HG03378 (cell line): ENCODE data around the gene ZSWIM6.

Experiments
- ATAC-seq: cut with Tn5 transposase; IDR thresholded peaks from one replicate; pipeline ENCODE4 v1.9.1; 2021; ENCODE audit warnings: mild to moderate bottlenecking, moderate library complexity; ENCODE audit not compliant: unreplicated experiment

ZSWIM6 gene

DNA sequence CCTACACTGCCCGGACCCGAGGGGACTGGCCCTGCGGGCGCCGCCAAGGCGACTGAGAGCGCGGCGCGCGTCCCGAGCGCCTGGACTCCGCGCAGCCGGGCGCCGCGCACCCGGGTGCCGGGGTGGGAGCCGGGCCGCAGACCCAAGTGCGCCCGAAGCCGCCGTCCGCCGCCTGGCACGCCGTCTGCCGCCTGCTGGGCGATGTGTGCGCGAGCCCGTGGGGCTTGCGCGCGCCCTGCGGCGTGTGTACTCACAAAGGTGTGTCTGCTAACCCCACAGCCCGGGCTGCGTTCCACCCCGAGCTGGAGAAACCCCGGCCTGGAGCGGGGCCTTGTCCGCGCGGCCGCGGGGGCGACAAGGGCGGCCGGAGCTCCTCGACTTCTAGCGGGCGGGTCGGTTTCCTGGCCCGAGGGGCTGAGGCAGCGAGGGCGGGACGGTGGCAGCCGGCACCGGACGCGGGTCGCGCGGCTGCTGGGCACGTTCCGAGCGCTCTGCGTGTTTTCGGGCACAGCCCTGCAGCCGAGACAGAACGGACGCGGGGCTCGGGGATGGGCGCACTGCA, 1.1 kb upstream of the ZSWIM6 start:
- peak; percentile 25 for ATAC-seq

DNA sequence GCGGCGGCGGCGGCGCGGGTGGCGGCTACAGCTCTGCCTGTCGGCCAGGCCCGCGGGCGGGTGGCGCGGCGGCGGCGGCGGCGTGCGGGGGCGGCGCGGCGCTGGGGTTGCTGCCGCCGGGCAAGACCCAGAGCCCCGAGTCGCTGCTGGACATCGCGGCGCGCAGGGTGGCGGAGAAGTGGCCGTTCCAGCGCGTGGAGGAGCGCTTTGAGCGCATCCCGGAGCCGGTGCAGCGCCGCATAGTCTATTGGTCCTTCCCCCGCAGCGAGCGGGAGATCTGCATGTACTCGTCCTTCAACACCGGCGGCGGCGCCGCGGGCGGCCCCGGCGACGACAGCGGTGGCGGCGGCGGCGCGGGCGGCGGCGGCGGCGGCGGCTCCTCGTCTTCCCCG, 296 bp downstream of the ZSWIM6 start:
- no peak for ATAC-seq

DNA sequence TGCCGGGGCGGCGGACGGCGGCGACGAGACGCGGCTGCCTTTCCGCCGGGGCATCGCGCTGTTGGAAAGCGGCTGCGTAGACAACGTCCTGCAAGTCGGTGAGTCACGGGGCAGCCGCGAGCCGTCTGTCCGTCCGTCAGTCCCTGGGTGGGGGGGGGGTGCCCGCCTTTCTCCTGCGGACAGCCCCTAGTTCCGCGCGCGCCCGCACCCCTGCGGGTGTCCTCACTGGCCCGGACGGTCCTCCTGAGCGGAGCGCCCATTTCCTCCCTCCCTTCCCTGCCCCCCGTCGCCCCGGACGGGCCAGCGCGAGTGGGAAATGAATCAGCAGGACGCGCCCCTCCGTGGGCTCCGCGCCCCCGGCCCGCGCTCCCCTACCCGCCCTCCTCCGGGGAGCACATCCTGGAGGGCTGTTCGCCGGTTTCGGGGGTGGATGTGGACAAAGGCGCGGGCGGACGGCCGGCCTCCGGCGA, 828 bp downstream of the ZSWIM6 start:
- ATAC-seq = no peak

DNA sequence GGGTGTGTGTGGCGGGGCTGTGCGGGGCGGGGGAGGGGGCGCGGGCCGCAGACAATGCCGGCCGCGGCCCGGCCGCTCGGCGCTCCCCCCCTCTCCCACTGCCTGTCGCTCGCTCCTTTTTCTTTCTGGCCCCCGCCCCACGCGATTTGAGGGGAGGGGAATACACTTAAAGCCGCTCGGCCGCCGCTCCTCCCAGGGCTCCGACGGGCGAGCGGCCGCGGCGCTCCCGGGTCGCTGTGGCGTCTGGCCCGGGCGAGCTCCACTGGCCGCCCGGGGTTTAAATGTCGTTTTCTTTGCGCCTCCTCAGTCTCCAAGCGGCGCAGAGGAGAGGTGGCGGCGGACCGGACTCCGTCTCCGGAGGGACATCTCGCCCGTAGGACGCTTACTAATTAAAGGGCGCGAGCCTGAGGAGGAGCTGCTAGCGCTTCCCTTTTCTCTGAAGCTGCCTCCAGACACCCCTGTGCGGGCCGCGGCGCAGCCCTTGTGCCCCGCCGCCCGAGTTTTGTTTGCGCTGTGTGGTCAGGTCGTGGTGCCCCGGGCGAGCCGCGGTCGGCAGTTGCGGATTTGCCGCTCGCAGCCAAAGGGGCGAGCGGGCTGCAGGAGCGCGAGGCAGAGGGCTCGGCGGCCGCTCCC, 1.4 kb downstream of the ZSWIM6 start:
- ATAC-seq = no peak

DNA sequence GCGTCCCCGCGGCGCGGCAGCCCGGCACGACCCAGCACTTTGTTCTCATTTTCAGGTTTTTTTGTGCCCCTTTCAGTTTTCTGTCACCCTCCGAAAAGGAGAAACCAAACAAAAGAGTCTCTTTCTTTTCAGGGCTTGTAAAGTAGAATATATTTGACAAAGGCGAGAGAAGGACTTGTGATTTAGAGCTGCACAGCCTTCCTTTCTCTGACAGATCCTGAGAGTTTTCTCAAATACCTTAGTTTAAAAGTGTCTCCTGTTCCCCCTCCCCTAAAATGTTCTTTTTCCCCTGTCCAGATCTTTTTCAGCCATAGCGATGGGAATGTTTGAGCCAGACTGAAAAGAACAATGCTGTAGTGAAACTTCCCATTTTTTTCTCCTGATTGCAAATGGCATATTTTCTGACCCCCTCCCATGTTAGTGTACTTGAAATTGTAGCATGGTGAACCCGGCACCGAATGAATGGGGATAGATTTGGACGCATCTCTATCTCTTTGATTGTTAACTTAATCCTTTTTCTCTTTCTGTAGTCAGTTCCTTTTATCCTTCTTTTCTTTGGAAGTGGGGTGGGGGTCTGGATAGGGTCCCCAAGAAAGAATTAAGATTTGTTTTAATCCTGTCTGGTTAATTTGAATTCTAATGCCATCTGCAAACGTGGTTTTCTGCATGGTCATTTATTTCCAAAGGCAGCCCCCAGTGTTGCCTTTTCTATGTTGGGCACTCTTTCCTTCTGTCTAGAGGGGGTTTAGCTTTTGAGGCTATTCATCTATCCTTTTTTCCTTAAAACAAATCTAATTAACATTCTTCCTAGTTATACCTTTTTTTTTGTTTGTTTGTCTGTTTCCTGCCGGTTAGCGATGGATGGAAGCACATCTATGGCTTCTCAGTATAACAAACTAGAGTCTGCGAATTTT, 2.2 kb downstream of the ZSWIM6 start:
- no peak for ATAC-seq

DNA sequence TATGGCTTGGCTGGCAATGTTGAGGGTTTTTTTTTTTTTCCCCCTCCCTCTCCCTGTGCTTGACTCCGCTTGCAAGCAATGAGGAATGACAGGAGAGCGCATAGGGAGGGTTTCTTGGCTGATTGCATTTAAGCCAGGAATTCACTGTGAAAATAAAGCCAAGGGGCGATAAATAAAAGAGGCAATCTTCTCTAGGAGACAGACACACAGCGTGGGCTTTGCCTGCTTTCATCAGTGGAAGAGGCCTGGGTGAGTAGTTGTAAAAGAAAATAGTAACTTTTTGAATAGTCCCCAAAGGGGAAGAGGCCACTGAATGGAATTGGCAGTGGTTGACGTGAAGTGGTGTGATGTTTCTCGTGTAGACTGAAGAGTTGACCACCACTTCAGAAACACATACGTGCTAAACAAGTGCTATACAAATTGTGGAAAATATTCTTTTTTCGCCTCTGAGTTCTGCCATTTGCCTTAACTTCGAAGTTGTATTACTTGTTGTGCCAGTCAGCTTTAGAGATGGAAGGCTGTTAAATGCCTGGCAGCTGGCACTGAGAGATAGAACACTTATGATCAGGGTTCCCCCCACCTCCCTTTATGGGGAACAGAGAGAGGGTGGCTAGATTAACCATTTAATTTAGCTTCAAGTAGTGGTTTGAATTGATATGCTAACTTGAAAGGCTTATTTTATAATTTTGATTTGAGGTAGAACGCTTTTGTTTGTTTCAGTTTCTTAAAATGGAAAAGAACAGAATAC, 3.0 kb downstream of the ZSWIM6 start:
- ATAC-seq = no peak

DNA sequence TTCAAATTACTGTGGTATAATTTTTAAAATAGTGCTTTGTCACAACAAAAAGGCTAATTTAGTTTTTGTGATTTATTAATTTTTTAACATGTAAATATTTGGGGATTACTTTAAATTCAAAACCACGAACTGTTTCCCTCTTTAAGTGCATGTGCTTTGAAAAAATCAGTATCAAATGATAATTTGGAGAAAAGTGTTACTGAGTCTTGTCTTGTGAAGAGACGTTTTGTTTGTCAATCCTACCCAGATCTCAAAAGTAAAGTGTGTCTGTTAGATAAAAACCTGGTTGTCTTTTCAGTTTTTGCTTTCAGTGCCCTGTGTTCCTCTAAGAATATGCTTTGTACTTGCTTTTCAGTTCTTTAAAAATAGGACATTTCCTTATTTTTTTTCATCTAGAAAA, 7.7 kb downstream of the ZSWIM6 start:
- ATAC-seq = no peak

DNA sequence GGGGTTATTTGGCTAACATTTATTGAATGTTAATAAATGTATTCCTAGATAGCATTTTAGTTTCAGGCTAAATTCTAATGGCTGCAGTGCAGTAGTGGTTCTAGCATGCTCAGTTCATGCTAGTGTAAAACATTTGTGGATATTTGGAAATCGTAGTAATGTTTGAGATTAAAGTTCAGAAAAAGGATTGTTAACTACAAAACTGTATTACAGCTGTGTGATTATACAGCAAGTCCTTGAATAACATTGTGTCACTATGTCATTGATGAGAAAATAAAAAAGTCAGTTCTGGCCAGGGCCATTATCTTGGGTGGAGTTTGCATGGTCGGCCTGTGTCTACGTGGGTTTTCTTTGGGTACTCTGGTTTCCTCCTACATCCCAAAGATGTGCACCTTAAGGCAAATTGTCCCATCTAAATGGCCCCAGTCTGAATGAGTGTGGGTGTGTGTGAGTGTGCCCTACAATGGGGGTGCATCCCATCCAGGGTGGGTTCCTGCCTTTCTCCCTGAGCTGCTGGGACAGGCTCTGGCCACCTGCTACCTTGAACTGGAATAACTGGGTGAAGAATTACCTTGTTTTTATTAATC, 8.8 kb downstream of the ZSWIM6 start:
- no peak for ATAC-seq

DNA sequence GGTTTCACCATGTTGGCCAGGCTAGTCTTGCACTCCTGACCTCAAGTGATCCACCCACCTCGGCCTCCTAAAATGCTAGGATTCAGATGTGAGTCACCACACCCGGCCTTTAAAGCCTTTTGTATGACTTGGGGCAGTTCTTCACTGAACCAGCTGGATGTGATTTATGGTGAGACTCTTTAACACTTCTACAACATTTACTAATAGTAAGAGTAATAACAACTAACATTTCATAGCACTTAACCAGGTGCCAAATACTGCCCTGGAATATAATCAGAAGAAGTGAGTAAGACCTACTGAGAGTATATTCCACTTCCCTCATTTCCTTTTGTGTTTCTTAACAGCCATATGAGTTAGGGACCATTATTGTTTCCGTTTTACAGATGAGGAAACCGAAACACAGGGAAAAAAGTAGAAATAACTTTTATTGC, 10.0 kb downstream of the ZSWIM6 start:
- ATAC-seq = no peak

DNA sequence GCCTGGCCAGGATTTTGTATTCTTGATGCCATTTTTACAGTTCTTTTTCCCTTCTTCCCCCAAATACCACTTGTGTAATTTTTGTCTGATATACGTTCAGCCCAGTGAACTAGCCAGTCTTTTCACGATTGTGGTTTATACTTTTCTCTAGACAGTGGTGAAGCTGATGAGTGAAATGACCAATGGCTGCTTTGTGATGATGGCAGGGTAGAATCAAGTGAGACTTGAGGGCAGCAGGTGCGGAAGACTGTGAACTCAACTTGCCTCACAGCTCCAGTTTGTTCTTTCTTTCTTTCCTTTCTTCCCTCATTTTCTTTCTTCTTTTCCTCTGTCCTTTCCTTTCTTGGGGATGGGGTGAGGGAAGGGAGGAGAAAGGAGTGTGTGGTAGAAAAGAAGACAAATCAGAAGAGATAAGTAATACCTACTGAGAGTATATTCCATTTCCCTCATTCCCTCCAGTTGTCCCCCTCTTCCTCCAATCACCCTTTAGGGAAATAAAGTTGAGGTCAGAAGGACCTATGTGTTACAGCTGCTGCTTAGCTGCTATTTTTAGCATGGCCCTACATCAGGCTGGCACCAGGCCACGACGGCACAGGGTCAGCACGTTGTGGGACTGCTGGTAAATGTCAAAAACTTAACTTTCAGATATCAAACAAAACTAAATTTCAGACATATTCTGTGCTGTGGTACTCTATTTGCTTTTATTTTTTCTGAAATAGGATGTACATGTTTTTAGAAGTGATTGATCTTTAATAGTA, 12.3 kb downstream of the ZSWIM6 start:
- ATAC-seq = no peak

DNA sequence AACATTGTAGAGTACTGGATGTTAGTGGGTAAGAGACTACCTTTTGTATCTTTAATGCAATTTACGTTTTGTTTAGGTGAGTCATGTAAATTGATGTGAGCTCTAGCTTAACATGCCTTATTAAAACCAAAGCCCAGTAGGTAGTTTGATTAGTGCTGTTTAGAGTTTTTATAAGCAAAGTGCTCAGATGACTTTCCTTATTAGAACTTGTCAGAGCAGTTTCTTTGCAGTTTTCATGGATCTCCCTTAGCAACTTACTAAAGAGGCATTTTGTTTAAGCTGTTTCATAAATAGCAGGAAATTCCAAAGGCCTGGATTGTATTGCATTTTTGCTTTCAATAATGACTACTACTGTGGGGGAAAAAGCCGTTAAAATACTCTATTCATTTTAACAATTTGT, 14.5 kb downstream of the ZSWIM6 start:
- ATAC-seq = no peak

DNA sequence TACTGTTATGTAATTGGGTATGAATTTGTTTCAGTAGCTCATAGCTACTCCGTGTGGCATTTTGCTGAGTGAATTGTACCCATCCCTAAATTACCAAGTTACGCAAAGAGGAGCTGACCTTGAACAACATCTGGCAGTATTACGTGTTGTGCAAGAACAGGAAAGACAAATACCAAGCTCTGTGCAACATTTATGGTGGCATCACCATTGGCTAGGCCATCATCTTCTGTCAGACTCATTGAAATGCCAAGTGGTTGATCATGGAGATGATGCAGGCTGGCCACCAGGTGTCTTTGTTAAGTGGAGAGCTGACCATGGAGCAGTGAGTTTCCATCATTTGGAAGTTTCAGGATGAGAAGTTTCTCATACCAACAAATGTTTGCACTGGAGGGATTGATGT, 15.0 kb downstream of the ZSWIM6 start:
- ATAC-seq = no peak

DNA sequence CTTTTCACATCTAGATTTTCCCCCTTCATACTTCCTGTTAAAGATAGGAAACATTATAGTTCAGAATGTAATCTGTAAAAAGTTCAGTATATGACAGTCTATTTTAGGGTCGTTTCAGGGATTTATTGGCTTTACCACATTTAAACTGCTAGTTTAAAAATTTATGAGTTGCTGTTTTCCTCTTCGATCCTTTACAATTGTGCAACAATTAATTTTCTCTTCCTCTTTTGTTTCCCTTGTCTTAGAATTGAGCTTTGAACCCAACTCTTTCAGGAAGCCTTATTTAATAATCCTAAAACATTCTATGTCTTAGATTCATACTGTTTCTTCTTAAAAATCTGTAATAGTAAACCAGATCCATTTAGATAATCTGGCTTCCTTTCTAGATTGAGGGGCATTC, 16.4 kb downstream of the ZSWIM6 start:
- no peak for ATAC-seq

DNA sequence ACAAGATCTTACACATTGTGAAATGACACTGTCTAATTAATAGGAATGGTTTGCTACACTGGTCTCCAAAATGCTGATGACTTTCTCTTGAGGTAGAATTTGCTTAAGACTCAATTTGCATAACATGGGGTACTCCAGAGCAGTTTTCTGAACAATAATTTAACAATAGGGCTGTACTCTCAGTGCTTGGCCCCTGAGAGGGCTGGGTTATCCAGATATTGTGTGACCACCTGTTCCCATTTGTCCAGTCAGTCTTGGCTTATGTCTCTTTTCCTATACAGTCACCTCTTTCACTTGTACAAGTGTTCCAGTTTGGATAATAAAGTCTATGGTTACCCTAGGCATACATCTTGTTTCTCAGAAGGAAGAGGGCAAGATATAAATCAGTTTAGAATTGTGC, 17.9 kb downstream of the ZSWIM6 start:
- no peak for ATAC-seq

DNA sequence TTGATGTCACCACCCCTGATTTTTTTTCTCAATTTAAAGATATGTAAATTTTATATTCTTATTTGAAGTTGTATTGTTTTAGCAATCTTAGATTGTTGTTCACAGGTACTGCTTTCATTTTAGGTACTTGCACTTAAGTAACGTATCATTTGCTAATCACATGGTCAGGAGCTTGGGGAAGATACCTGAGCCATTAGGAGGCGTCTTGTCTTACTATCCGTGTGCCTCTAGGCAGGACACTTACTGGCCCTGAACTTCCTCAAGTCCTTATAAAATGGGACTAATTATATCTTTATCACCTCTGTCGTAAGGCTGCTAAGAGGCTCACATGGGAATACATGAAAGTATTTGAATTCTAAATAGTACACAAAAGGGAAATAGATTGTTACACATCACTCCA, 18.5 kb downstream of the ZSWIM6 start:
- ATAC-seq = no peak

DNA sequence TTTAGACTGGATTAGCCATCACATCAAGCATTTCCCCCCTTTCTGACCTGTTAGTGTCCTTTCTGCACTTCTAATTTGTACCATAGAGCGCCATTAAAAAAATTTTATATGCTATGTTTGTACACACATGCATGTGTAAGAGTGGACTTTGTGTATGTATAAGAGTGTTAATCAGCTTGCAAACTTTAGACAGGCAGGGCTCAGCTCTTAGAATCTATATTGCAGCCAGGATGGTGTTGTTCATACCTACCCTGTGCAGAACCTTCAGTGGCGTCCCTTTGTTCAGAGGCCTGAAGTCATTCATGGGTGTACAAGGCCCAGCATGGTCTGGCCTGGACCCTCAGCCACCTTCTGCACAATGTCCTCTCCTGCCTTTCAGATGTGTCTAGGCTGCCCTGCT, 19.7 kb downstream of the ZSWIM6 start:
- ATAC-seq = no peak

DNA sequence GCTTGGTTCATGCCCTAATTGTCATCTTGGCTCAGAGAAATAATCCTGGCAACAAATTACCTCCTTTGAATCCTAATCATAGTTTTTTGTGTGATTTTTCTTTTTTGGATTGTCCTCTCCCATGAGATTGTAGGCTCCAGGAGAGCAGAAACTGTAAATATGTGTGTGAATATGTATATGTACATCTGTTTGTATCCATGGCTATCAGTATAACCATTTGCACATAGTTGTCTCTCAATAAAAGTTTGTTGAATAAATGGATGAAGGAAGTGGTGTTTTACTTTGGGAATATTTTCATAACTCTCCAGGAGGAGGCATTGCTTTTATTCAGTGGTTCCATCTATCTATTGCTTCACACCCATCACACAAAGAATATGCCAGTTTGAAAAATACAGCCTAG, 20.1 kb downstream of the ZSWIM6 start:
- no peak for ATAC-seq

DNA sequence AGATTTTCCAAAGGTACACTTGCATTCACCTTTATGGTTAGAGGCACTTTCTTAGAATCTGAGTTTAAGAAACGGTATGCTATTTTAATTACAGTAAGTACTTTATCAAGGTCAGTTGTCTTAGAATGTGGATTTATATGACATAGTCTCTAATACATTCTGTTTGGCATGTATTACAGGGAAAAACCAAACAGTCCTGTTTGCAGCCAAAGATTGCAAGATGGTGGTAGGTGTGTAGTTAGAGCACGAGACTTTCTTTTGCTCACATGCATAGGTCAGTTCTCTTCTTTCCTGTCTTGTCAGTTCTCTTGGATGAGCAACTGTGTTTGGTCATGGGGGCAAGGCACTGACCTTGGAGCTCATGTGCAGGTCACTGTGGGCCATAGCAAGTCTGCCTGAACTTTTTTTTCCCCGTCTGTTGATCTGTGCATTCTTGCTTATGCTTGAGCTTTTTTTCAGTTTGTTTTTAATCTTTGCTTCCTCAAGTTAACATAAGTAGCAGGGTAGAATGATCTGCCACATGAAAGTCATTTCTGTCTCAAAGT, 20.6 kb downstream of the ZSWIM6 start:
- ATAC-seq = no peak

DNA sequence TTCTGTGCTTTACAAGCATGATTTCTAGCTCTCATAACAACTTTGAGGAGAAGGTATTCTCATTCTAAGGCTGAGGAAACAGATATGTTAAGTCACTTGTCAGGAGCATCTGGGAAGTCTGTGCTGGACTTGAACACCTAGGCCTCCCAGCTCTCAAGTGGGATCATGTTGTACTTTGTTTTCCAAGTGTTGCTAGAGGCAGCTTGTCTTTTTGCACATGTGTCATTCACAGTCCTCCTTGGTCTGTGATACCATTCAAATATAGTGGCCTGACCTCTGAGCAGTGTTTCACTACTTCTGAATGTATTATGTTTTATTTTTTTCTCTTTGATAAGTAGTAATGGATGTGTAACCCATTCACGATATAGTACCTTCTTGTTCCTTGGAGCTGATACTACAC, 21.2 kb downstream of the ZSWIM6 start:
- no peak for ATAC-seq

DNA sequence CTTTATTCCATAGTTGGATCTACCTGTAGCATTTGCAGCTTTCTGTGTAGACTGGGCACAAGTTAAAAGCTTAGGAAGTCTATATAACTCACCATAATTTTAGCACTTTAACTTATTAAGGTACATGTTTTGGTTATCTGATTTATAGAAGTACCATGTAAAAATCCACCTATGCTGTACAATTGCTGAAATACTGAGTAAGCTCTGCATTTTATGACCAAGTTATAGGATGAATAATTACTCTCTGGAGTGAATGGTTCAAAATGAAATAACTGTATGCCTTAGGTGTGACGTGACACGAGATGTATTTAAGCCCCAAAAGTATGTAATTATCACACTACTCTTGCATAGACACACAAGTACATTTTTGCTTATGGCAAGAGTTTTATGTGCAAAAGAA, 22.1 kb downstream of the ZSWIM6 start:
- no peak for ATAC-seq
